Measurements from ENCODE around the gene OTULIN. TPM values are rescaled to one million over a fixed set of nuclear protein-coding genes. Genes with fewer than 3 reads are reported as not detected.

The OTULIN gene
- total and polyA plus RNA-seq, 2 donors (not counting 1 experiment from before 2014, with no cell fraction given), result 9.8 to 17.8 TPM

DNA sequence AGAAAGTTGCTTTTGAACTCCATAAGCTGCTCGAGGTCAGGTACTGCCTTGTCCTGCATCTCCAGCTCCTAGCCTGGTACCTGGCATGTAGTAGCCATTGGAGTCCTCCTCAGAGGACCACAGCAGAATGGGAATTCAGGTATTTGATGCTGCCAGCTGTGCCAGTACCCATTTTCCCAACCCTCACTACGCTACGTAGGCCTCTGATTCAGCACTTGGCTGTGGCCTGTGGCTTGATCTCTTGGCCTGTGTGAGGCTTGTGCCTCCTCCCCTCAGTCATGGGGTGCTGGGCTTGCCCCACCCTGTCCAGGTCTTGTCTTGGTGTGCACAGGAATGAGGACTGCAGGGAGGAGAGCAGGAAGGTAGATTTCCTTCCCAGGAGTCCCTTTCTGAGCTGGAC lies 11.8 kb downstream of the OTULIN start:
- H3K4me3 ChIP-seq (replicated peaks in 1 of 4; ENCODE audit: control extremely low read depth in 1 of 4, insufficient read depth in 1 of 4, low read depth in 3 of 4, low read length in 4 of 4), result peak overlapping the region in 1 of 4 experiments; percentile 20
- TF ChIP-seq EZH2 (IDR thresholded peaks at IDR 0.05; ENCODE audit: low read length, missing control alignments) (no peak), CTCF (conservative IDR thresholded peaks at IDR 0.05 in 1 of 2, IDR thresholded peaks at IDR 0.05 in 1 of 2; ENCODE audit: low read depth in 1 of 2, low read length in 2 of 2) (no peak)
- H3K9ac ChIP-seq (ENCODE audit: insufficient read depth, low read length), result no peak overlapping the region
- H3K36me3 ChIP-seq (ENCODE audit: control insufficient read depth, insufficient read depth, low read length), result peaks cover 3% of the 10 kb centered on the region
- no peak overlapping the region for H2AFZ ChIP-seq (ENCODE audit: low read length)
- H3K4me1 ChIP-seq (ENCODE audit: control insufficient read depth, extremely low read depth, insufficient read depth, low read length), result no peaks in the 10 kb centered on the region
- H4K20me1 ChIP-seq (ENCODE audit: control insufficient read depth, extremely low read depth, insufficient read depth, low read length), result no peaks in the 10 kb centered on the region
- H3K27ac ChIP-seq (ENCODE audit: insufficient read depth, low read length), result peak overlapping the region; percentile 11
- H3K79me2 ChIP-seq (ENCODE audit: control insufficient read depth, insufficient read depth, low read length), result peaks cover 51% of the 10 kb centered on the region
- H3K4me2 ChIP-seq (ENCODE audit: extremely low read depth, insufficient read depth, low read length), result peak overlapping the region; percentile 28
- H3K9me3 ChIP-seq (ENCODE audit: control insufficient read depth, insufficient read depth, low read depth, low read length), result no peaks in the 10 kb centered on the region
- DNase-seq (ENCODE audit: low read depth in 2 of 2), result peak; percentile 68
- H3K27me3 ChIP-seq (ENCODE audit: control insufficient read depth, insufficient read depth, low read length), result no peaks in the 10 kb centered on the region

- Histone ChIP-seq H3K27ac (ENCODE audit: insufficient read depth, low read length) (no peak overlapping the region), H3K79me2 (ENCODE audit: control insufficient read depth, insufficient read depth, low read length) (peaks cover 30% of the 10 kb centered on the region), H3K9ac (ENCODE audit: insufficient read depth, low read length) (no peak overlapping the region), H2AFZ (ENCODE audit: low read length) (no peak overlapping the region), H4K20me1 (ENCODE audit: control insufficient read depth, extremely low read depth, insufficient read depth, low read length) (no peaks in the 10 kb centered on the region), H3K36me3 (ENCODE audit: control insufficient read depth, insufficient read depth, low read length) (peaks cover 8% of the 10 kb centered on the region), H3K4me3 (replicated peaks in 1 of 4; ENCODE audit: control extremely low read depth in 1 of 4, insufficient read depth in 1 of 4, low read depth in 3 of 4, low read length in 4 of 4) (no peak overlapping the region), H3K9me3 (ENCODE audit: control insufficient read depth, insufficient read depth, low read depth, low read length) (no peaks in the 10 kb centered on the region), H3K4me1 (ENCODE audit: control insufficient read depth, extremely low read depth, insufficient read depth, low read length) (no peaks in the 10 kb centered on the region), H3K4me2 (ENCODE audit: extremely low read depth, insufficient read depth, low read length) (no peak overlapping the region), H3K27me3 (ENCODE audit: control insufficient read depth, insufficient read depth, low read length) (no peaks in the 10 kb centered on the region)
- no peak for DNase-seq (ENCODE audit: low read depth in 2 of 2)
- TF ChIP-seq EZH2 (IDR thresholded peaks at IDR 0.05; ENCODE audit: low read length, missing control alignments), result no peak
- no peak for TF ChIP-seq CTCF (conservative IDR thresholded peaks at IDR 0.05 in 1 of 2, IDR thresholded peaks at IDR 0.05 in 1 of 2; ENCODE audit: low read depth in 1 of 2, low read length in 2 of 2)
Measured at GRCh38 chr5:14678773-14679334, 14.3 kb downstream of the OTULIN start.

DNA sequence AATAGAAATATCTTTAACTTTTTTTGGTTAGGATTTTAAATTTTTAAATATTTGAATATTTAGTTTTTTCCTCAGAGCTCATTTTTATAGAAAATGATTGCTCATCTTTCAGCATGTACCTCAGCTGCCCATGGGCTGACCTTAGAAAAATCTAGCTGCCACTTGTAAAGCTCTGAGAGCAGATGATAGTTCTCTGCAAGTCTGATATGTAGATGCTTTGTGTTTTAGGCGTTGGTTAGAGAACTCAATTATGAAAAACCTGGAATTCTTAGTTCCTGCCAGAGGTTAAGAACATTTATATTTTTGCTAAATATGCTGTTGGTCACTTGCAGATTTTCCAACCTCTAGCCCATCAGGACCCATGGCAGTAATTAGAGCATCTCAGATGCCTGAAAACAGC lies 15.1 kb downstream of the OTULIN start:
- Histone ChIP-seq H2AFZ (ENCODE audit: low read length) (no peak overlapping the region), H4K20me1 (ENCODE audit: control insufficient read depth, extremely low read depth, insufficient read depth, low read length) (no peaks in the 10 kb centered on the region), H3K36me3 (ENCODE audit: control insufficient read depth, insufficient read depth, low read length) (peaks cover 8% of the 10 kb centered on the region), H3K4me2 (ENCODE audit: extremely low read depth, insufficient read depth, low read length) (no peak overlapping the region), H3K9ac (ENCODE audit: insufficient read depth, low read length) (no peak overlapping the region), H3K27ac (ENCODE audit: insufficient read depth, low read length) (no peak overlapping the region), H3K9me3 (ENCODE audit: control insufficient read depth, insufficient read depth, low read depth, low read length) (no peaks in the 10 kb centered on the region), H3K4me1 (ENCODE audit: control insufficient read depth, extremely low read depth, insufficient read depth, low read length) (no peaks in the 10 kb centered on the region), H3K4me3 (replicated peaks in 1 of 4; ENCODE audit: control extremely low read depth in 1 of 4, insufficient read depth in 1 of 4, low read depth in 3 of 4, low read length in 4 of 4) (no peak overlapping the region), H3K27me3 (ENCODE audit: control insufficient read depth, insufficient read depth, low read length) (no peaks in the 10 kb centered on the region), H3K79me2 (ENCODE audit: control insufficient read depth, insufficient read depth, low read length) (peaks cover 24% of the 10 kb centered on the region)
- TF ChIP-seq EZH2 (IDR thresholded peaks at IDR 0.05; ENCODE audit: low read length, missing control alignments), result no peak
- no peak for TF ChIP-seq CTCF (conservative IDR thresholded peaks at IDR 0.05 in 1 of 2, IDR thresholded peaks at IDR 0.05 in 1 of 2; ENCODE audit: low read depth in 1 of 2, low read length in 2 of 2)
- no peak for DNase-seq (ENCODE audit: low read depth in 2 of 2)

All from fibroblast of lung (primary cell).